Measurements from ENCODE around the gene LRRFIP2. TPM values are rescaled to one million over a fixed set of nuclear protein-coding genes. Genes with fewer than 3 reads are reported as not detected.

Gene LRRFIP2
- total RNA-seq, 2 donors from 2014 or later = 82.3 to 142 TPM

- Histone ChIP-seq H3K4me3 (no peak overlapping the region), H3K27ac (peak overlapping the region; percentile 26 to 65), H3K9me3 (no peaks in the 10 kb centered on the region), H3K27me3 (no peaks in the 10 kb centered on the region), H3K4me1 (peaks cover 0 to 36% of the 10 kb centered on the region in 2 donors), H3K36me3 (peaks cover 50% of the 10 kb centered on the region)
- no peak for DNase-seq (ENCODE audit: low spot score)
- no peak for TF ChIP-seq CTCF (IDR thresholded peaks at IDR 0.05)
These were observed 158.7 kb downstream of the LRRFIP2 start for GRCh38 chr3:37015642-37016041.

- TF ChIP-seq CTCF (IDR thresholded peaks at IDR 0.05) = no peak
- peak overlapping the region in 1 of 2 donors; percentile 65 for H3K27ac ChIP-seq
- H3K9me3 ChIP-seq = no peaks in the 10 kb centered on the region
- H3K4me1 ChIP-seq = peaks cover 0 to 36% of the 10 kb centered on the region in 2 donors
- H3K27me3 ChIP-seq = no peaks in the 10 kb centered on the region
- no peak overlapping the region for H3K4me3 ChIP-seq
- DNase-seq (ENCODE audit: low spot score) = peak; percentile 70
- H3K36me3 ChIP-seq = peaks cover 44% of the 10 kb centered on the region
These were observed 159.8 kb downstream of the LRRFIP2 start for GRCh38 chr3:37014620-37015019.

Other genes with a start within 250 kb of the LRRFIP2 start
- gene TRANK1, start 229.5 kb downstream of the LRRFIP2 start, total RNA-seq = 10 to 100 TPM in 1 of 2 donors, 1 to 10 TPM in 1; 5.7 to 10.3 TPM
- gene EPM2AIP1, start 181.5 kb downstream of the LRRFIP2 start, total RNA-seq = 10 to 100 TPM; 10.3 TPM
- 10 to 100 TPM; 36.0 to 37.8 TPM for gene MLH1, start 181.1 kb downstream of the LRRFIP2 start, total RNA-seq
- 100 to 1,000 TPM in 1 of 2 donors, 10 to 100 TPM in 1; 96.3 to 144 TPM for gene GOLGA4, start 68.7 kb upstream of the LRRFIP2 start, total RNA-seq

Data from right atrium auricular region (tissue), 2 donors.